ENCODE measurements around the gene DLG2.

DLG2 gene

DNA sequence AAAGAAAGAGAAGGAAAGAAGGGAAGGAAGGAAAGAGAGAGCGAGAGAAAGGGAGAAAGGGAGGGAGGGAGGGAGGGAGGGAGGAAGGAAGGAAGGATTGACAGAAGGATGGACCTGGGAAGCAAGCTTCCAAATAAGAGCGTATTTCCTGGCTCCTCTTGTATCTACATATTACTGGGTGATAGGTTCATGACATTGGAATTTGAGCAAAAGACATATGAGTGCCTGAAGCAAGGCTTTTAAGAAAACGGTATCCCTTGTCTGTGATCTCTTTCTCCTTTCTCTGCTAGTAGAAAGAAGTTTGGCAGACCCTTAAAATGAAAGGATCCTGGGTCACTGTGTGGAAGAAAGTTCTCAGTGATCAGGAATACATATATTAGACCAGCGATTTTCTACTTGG, 1408.8 kb downstream of the DLG2 start:
- TF ChIP-seq, protein P1, sequence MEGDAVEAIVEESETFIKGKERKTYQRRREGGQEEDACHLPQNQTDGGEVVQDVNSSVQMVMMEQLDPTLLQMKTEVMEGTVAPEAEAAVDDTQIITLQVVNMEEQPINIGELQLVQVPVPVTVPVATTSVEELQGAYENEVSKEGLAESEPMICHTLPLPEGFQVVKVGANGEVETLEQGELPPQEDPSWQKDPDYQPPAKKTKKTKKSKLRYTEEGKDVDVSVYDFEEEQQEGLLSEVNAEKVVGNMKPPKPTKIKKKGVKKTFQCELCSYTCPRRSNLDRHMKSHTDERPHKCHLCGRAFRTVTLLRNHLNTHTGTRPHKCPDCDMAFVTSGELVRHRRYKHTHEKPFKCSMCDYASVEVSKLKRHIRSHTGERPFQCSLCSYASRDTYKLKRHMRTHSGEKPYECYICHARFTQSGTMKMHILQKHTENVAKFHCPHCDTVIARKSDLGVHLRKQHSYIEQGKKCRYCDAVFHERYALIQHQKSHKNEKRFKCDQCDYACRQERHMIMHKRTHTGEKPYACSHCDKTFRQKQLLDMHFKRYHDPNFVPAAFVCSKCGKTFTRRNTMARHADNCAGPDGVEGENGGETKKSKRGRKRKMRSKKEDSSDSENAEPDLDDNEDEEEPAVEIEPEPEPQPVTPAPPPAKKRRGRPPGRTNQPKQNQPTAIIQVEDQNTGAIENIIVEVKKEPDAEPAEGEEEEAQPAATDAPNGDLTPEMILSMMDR (IDR thresholded peaks at IDR 0.05; ENCODE audit: borderline replicate concordance, insufficient read depth, low read depth, low read length): no peak
- H3K4me3 ChIP-seq (ENCODE audit: low read depth, low read length): no peak overlapping the region

DNA sequence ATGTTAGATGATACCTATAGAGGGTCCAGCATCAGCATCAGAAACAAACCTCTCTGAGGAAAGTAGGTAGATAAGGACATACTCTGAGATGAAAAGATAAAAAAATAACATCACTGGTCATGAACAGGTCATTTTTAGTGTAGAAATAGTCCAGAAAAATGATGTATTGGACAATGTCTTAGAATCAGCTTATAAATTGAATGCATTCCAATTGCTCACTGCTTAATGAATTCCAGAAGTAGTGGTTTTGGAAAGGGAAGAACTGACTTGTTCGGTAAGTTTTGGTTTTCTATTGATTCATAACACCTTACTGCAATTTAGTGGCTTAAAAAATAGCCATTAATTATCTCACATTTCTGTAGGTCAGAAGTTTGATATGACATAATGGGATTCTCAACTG, 1411.5 kb downstream of the DLG2 start:
- TF ChIP-seq, protein P1 (IDR thresholded peaks at IDR 0.05; ENCODE audit: borderline replicate concordance, insufficient read depth, low read depth, low read length): no peak
- H3K4me3 ChIP-seq (ENCODE audit: low read depth, low read length): no peak overlapping the region

DNA sequence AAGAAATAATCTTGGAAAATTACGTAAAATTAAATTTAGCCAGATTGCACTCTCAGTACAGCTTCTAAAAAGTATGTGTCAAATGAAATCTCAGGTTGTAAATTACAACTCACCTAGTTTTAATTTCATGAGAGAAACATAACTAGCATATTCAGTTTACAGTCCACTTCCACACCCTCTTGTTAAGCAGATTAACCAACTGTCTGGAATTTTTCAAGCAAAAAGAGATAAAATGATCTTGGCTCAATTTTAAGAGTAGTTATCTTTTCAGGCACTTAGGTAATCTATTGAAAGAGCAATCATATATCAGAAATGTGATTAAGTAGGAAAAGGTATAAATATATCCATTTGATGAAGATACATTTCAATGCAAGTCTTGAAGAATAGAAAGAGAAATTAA, 1412.6 kb downstream of the DLG2 start:
- TF ChIP-seq, protein P1 (IDR thresholded peaks at IDR 0.05; ENCODE audit: borderline replicate concordance, insufficient read depth, low read depth, low read length): no peak
- no peak overlapping the region for H3K4me3 ChIP-seq (ENCODE audit: low read depth, low read length)

DNA sequence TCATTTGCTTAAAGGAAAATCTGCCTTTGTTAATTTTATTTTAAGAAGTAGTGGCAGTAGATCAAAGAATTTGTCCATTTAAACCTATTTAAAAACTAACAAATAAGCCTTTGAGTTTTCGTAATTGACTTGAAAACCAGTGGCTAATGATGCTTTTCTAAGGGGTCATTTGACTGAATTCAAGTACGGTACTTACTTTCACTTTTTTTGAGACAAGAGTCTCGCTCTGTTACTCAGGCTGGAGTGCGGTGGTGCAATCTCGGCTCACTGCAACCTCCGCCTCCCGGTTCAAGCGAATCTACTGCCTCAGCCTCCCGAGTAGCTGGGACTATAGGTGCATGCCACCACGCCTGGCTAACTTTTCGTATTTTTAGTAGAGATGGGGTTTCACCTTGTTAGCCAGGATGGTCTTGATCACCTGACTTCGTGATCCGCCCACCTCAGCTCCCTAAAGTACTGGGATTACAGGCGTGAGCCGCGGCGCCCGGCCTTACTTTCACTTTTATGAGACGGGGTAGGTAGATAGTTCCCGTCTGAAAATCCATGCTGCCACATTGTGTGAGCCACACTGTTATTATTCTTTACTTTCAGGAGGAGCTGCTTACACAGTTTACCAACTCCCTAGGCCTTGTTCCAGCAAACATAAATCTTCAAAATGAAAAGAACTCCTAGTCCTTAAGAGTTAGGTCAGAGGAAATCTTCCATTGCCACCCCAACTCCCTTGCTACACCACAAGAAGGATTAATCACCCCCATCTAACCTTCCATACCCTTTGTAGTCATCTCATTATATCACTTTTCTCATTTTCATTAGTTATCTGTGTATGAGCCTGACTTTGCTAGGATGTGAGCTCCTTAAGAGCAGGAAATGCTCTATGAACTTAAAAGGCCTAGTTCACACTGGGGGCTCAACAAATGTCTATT, 1414.4 kb downstream of the DLG2 start:
- no peak overlapping the region for H3K4me3 ChIP-seq (ENCODE audit: low read depth, low read length)
- TF ChIP-seq, protein P1 (IDR thresholded peaks at IDR 0.05; ENCODE audit: borderline replicate concordance, insufficient read depth, low read depth, low read length): no peak

DNA sequence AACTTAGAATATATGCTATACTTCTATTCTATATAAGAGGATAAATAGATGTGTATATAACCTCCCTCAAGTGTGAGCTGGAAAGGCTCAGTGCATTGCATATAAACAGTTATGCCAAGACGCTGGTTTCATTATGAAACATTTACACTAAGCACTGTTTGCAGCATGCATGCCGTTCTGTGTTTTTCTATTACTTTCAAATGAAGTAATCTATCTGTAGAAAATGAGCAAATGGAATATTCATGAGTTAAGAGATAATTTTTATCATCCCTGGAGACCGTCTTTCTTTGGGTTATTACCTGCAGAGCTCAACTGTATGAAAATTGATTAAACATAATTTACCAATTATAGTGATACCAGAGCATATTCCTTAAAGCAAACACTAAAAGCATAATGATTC, 1415.2 kb downstream of the DLG2 start:
- TF ChIP-seq, protein P1 (IDR thresholded peaks at IDR 0.05; ENCODE audit: borderline replicate concordance, insufficient read depth, low read depth, low read length): no peak
- H3K4me3 ChIP-seq (ENCODE audit: low read depth, low read length): no peak overlapping the region

DNA sequence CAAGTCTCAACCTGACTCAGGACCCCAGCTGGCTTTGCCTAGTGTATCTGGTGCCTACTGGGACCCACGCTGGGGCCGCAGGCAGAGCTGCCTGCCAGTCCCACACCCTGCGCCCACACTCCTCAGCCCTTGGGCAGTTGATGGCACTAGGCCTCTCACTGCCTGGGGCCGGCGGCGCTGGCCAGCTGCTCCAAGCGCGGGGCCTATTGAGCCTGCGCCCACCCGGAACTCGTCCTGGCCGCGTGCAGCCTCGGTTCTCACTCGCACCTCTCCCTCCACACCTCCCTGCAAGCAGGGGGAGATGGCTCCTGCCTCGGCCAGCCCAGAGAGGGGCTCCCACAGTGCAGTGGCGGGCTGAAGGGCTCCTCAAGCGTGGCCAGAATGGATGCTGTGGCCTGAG, 1432.4 kb downstream of the DLG2 start:
- TF ChIP-seq, protein P1 (IDR thresholded peaks at IDR 0.05; ENCODE audit: borderline replicate concordance, insufficient read depth, low read depth, low read length): no peak

DNA sequence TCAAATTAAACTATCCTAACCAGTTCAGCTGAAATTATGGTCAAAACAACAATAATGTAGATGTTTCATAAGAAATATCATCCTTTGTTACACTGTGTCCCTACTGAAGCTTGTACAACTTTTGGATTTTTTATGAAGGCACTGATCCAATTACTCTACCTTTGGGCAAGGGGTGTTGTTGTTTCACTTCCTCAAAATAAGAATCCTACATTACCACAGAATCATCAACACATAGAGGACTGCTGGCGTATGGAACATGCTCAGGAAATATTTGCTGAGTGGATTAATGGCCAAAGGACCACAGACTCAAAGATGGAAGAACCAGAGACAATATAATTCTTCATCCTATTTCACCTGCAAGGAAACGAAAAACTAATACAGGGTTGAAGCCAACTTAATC, 1433.4 kb downstream of the DLG2 start:
- no peak overlapping the region for H3K4me3 ChIP-seq (ENCODE audit: low read depth, low read length)

More for the DNA sequence above, 1432.4 kb downstream of the DLG2 start:
- H3K4me3 ChIP-seq (ENCODE audit: low read depth, low read length): no peak overlapping the region

More for the DNA sequence above, 1433.4 kb downstream of the DLG2 start:
- TF ChIP-seq, protein P1 (IDR thresholded peaks at IDR 0.05; ENCODE audit: borderline replicate concordance, insufficient read depth, low read depth, low read length): no peak

Measured in GM12875 (cell line).